Measurements from ENCODE around the gene DPT.

DPT gene

GRCh38 chr1:168760241-168760640 is 31.2 kb upstream of the DPT start:
- Histone ChIP-seq H3K9ac (ENCODE audit: low read depth, low read length) (no peak overlapping the region), H3K9me3 (replicated peaks; ENCODE audit: low read length) (no peaks in the 10 kb centered on the region), H3K4me2 (ENCODE audit: low read length) (no peak overlapping the region), H3K36me3 (ENCODE audit: insufficient read depth, low read length) (no peaks in the 10 kb centered on the region), H3K4me3 (ENCODE audit: low read length) (no peak overlapping the region), H3K27me3 (ENCODE audit: control insufficient read depth, insufficient read depth, low read length) (no peaks in the 10 kb centered on the region), H3K4me1 (ENCODE audit: control insufficient read depth, insufficient read depth, low read length) (no peaks in the 10 kb centered on the region)

GRCh38 chr1:168759077-168759476 is 30.1 kb upstream of the DPT start:
- Histone ChIP-seq H3K9me3 (replicated peaks; ENCODE audit: low read length) (no peaks in the 10 kb centered on the region), H3K27me3 (ENCODE audit: control insufficient read depth, insufficient read depth, low read length) (no peaks in the 10 kb centered on the region), H3K4me1 (ENCODE audit: control insufficient read depth, insufficient read depth, low read length) (no peaks in the 10 kb centered on the region), H3K4me2 (ENCODE audit: low read length) (no peak overlapping the region), H3K36me3 (ENCODE audit: insufficient read depth, low read length) (no peaks in the 10 kb centered on the region), H3K4me3 (ENCODE audit: low read length) (no peak overlapping the region), H3K9ac (ENCODE audit: low read depth, low read length) (no peak overlapping the region)

GRCh38 chr1:168758503-168758902 is 29.5 kb upstream of the DPT start:
- H3K4me2 ChIP-seq (ENCODE audit: low read length): no peak overlapping the region
- H3K9ac ChIP-seq (ENCODE audit: low read depth, low read length): no peak overlapping the region
- H3K9me3 ChIP-seq (replicated peaks; ENCODE audit: low read length): no peaks in the 10 kb centered on the region
- no peaks in the 10 kb centered on the region for H3K36me3 ChIP-seq (ENCODE audit: insufficient read depth, low read length)
- H3K4me1 ChIP-seq (ENCODE audit: control insufficient read depth, insufficient read depth, low read length): no peaks in the 10 kb centered on the region
- H3K4me3 ChIP-seq (ENCODE audit: low read length): no peak overlapping the region
- no peaks in the 10 kb centered on the region for H3K27me3 ChIP-seq (ENCODE audit: control insufficient read depth, insufficient read depth, low read length)

- no peak overlapping the region for H3K9ac ChIP-seq (ENCODE audit: low read depth, low read length)
- H3K4me3 ChIP-seq (ENCODE audit: low read length): no peak overlapping the region
- H3K36me3 ChIP-seq (ENCODE audit: insufficient read depth, low read length): no peaks in the 10 kb centered on the region
- H3K27me3 ChIP-seq (ENCODE audit: control insufficient read depth, insufficient read depth, low read length): no peaks in the 10 kb centered on the region
- H3K4me1 ChIP-seq (ENCODE audit: control insufficient read depth, insufficient read depth, low read length): no peaks in the 10 kb centered on the region
- no peak overlapping the region for H3K4me2 ChIP-seq (ENCODE audit: low read length)
- no peaks in the 10 kb centered on the region for H3K9me3 ChIP-seq (replicated peaks; ENCODE audit: low read length)
Measured at GRCh38 chr1:168755800-168756418, 26.9 kb upstream of the DPT start.

GRCh38 chr1:168752171-168752832 is 23.3 kb upstream of the DPT start:
- H3K9ac ChIP-seq (ENCODE audit: low read depth, low read length): no peak overlapping the region
- no peaks in the 10 kb centered on the region for H3K4me1 ChIP-seq (ENCODE audit: control insufficient read depth, insufficient read depth, low read length)
- H3K27me3 ChIP-seq (ENCODE audit: control insufficient read depth, insufficient read depth, low read length): no peaks in the 10 kb centered on the region
- H3K4me3 ChIP-seq (ENCODE audit: low read length): no peak overlapping the region
- H3K4me2 ChIP-seq (ENCODE audit: low read length): no peak overlapping the region
- H3K36me3 ChIP-seq (ENCODE audit: insufficient read depth, low read length): no peaks in the 10 kb centered on the region
- no peaks in the 10 kb centered on the region for H3K9me3 ChIP-seq (replicated peaks; ENCODE audit: low read length)

GRCh38 chr1:168751195-168751650 is 22.2 kb upstream of the DPT start:
- Histone ChIP-seq H3K27me3 (ENCODE audit: control insufficient read depth, insufficient read depth, low read length) (no peaks in the 10 kb centered on the region), H3K4me2 (ENCODE audit: low read length) (no peak overlapping the region), H3K4me3 (ENCODE audit: low read length) (no peak overlapping the region), H3K9ac (ENCODE audit: low read depth, low read length) (no peak overlapping the region), H3K36me3 (ENCODE audit: insufficient read depth, low read length) (no peaks in the 10 kb centered on the region), H3K4me1 (ENCODE audit: control insufficient read depth, insufficient read depth, low read length) (no peaks in the 10 kb centered on the region), H3K9me3 (replicated peaks; ENCODE audit: low read length) (no peaks in the 10 kb centered on the region)

- Histone ChIP-seq H3K4me3 (ENCODE audit: low read length) (no peak overlapping the region), H3K9me3 (replicated peaks; ENCODE audit: low read length) (no peaks in the 10 kb centered on the region), H3K27me3 (ENCODE audit: control insufficient read depth, insufficient read depth, low read length) (no peaks in the 10 kb centered on the region), H3K36me3 (ENCODE audit: insufficient read depth, low read length) (no peaks in the 10 kb centered on the region), H3K9ac (ENCODE audit: low read depth, low read length) (no peak overlapping the region), H3K4me1 (ENCODE audit: control insufficient read depth, insufficient read depth, low read length) (no peaks in the 10 kb centered on the region), H3K4me2 (ENCODE audit: low read length) (no peak overlapping the region)
Measured at GRCh38 chr1:168742994-168743650, 14.1 kb upstream of the DPT start.

- H3K9ac ChIP-seq (ENCODE audit: low read depth, low read length): no peak overlapping the region
- H3K9me3 ChIP-seq (replicated peaks; ENCODE audit: low read length): no peaks in the 10 kb centered on the region
- H3K36me3 ChIP-seq (ENCODE audit: insufficient read depth, low read length): no peaks in the 10 kb centered on the region
- no peaks in the 10 kb centered on the region for H3K4me1 ChIP-seq (ENCODE audit: control insufficient read depth, insufficient read depth, low read length)
- H3K4me3 ChIP-seq (ENCODE audit: low read length): no peak overlapping the region
- no peak overlapping the region for H3K4me2 ChIP-seq (ENCODE audit: low read length)
- H3K27me3 ChIP-seq (ENCODE audit: control insufficient read depth, insufficient read depth, low read length): no peaks in the 10 kb centered on the region
Measured at GRCh38 chr1:168742386-168742785, 13.4 kb upstream of the DPT start.

- Histone ChIP-seq H3K36me3 (ENCODE audit: insufficient read depth, low read length) (no peaks in the 10 kb centered on the region), H3K27me3 (ENCODE audit: control insufficient read depth, insufficient read depth, low read length) (no peaks in the 10 kb centered on the region), H3K4me2 (ENCODE audit: low read length) (no peak overlapping the region), H3K9ac (ENCODE audit: low read depth, low read length) (no peak overlapping the region), H3K9me3 (replicated peaks; ENCODE audit: low read length) (no peaks in the 10 kb centered on the region), H3K4me3 (ENCODE audit: low read length) (no peak overlapping the region), H3K4me1 (ENCODE audit: control insufficient read depth, insufficient read depth, low read length) (no peaks in the 10 kb centered on the region)
Measured at GRCh38 chr1:168739908-168740307, 10.9 kb upstream of the DPT start.

- Histone ChIP-seq H3K4me3 (ENCODE audit: low read length) (no peak overlapping the region), H3K4me2 (ENCODE audit: low read length) (no peak overlapping the region), H3K36me3 (ENCODE audit: insufficient read depth, low read length) (no peaks in the 10 kb centered on the region), H3K9me3 (replicated peaks; ENCODE audit: low read length) (no peaks in the 10 kb centered on the region), H3K27me3 (ENCODE audit: control insufficient read depth, insufficient read depth, low read length) (no peaks in the 10 kb centered on the region), H3K9ac (ENCODE audit: low read depth, low read length) (no peak overlapping the region), H3K4me1 (ENCODE audit: control insufficient read depth, insufficient read depth, low read length) (no peaks in the 10 kb centered on the region)
Measured at GRCh38 chr1:168736520-168736919, 7.5 kb upstream of the DPT start.

GRCh38 chr1:168735974-168736373 is 7.0 kb upstream of the DPT start:
- H3K36me3 ChIP-seq (ENCODE audit: insufficient read depth, low read length): no peaks in the 10 kb centered on the region
- no peak overlapping the region for H3K4me2 ChIP-seq (ENCODE audit: low read length)
- H3K9me3 ChIP-seq (replicated peaks; ENCODE audit: low read length): no peaks in the 10 kb centered on the region
- H3K4me1 ChIP-seq (ENCODE audit: control insufficient read depth, insufficient read depth, low read length): no peaks in the 10 kb centered on the region
- no peaks in the 10 kb centered on the region for H3K27me3 ChIP-seq (ENCODE audit: control insufficient read depth, insufficient read depth, low read length)
- H3K9ac ChIP-seq (ENCODE audit: low read depth, low read length): no peak overlapping the region
- no peak overlapping the region for H3K4me3 ChIP-seq (ENCODE audit: low read length)

GRCh38 chr1:168734946-168735345 is 5.9 kb upstream of the DPT start:
- H3K4me1 ChIP-seq (ENCODE audit: control insufficient read depth, insufficient read depth, low read length): no peaks in the 10 kb centered on the region
- no peak overlapping the region for H3K4me2 ChIP-seq (ENCODE audit: low read length)
- no peak overlapping the region for H3K4me3 ChIP-seq (ENCODE audit: low read length)
- H3K9ac ChIP-seq (ENCODE audit: low read depth, low read length): no peak overlapping the region
- no peaks in the 10 kb centered on the region for H3K27me3 ChIP-seq (ENCODE audit: control insufficient read depth, insufficient read depth, low read length)
- no peaks in the 10 kb centered on the region for H3K36me3 ChIP-seq (ENCODE audit: insufficient read depth, low read length)
- no peaks in the 10 kb centered on the region for H3K9me3 ChIP-seq (replicated peaks; ENCODE audit: low read length)
